PFSK-1 (cell line): ENCODE data around the gene ALDH4A1.

Experiments
- FOXP2 ChIP-seq: optimal IDR thresholded peaks from 2 replicates; pipeline ENCODE3; 2011; ENCODE audit warnings: borderline replicate concordance, control low read depth, inconsistent platforms; ENCODE audit not compliant: insufficient read depth; ENCODE audit errors: extremely low read length, extremely low read depth
- POLR2AphosphoS5 ChIP-seq: IDR thresholded peaks from 2 replicates; pipeline ENCODE4 v1.6.1; 2012; ENCODE audit warnings: low read depth, mild to moderate bottlenecking, control low read depth, low read length, moderate library complexity
- REST ChIP-seq, 2 experiments: IDR thresholded peaks; 2 replicates each; pipeline versions ENCODE4 v1.6.1 to v1.8.0; 2011 to 2012; ENCODE audit warnings: low read depth in 2 of 2, low read length in 2 of 2, control low read depth in 1 of 2, inconsistent platforms in 1 of 2, mild to moderate bottlenecking in 1 of 2, moderate library complexity in 1 of 2; ENCODE audit not compliant: insufficient read depth in 1 of 2
- SIN3A ChIP-seq: IDR thresholded peaks from 2 replicates; pipeline ENCODE4 v1.6.1; 2012; ENCODE audit warnings: mild to moderate bottlenecking, low read length, moderate library complexity, borderline replicate concordance; ENCODE audit not compliant: insufficient read depth
- TAF1 ChIP-seq: IDR thresholded peaks from 2 replicates; pipeline ENCODE4 v1.6.1; 2012; ENCODE audit warnings: low read length, control low read depth, borderline replicate concordance; ENCODE audit not compliant: insufficient read depth

DNA sequence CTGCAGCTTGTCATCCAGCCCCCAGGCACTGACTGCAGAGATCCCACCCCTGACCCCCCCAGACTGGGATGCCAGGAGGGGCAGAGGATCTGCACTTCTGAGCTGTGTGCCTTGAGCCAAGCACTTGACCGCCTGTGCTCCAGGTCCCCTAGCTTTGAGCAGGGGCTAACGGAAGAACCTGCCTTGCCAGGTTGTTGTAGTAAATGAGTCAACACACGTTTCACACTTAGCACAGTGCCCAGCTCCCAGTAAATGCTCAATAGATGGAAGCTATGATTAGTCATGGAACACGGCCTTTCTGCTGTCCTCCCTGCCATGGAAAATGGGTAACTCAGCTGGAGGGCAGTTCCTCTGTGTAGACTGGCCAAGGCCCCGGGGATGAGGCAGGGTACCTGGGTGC lies 30.0 kb upstream of the ALDH4A1 start:
- TF ChIP-seq POLR2AphosphoS5: no peak
- TF ChIP-seq TAF1: no peak
- TF ChIP-seq REST (IDR thresholded peaks at IDR 0.05; ENCODE audit: insufficient read depth in 1 of 2, low read depth in 2 of 2, low read length in 2 of 2): no peak
- TF ChIP-seq SIN3A: no peak
- no peak for TF ChIP-seq FOXP2
